ENCODE data around the gene DGKG. TPM values are rescaled to one million over a fixed set of nuclear protein-coding genes. Genes with fewer than 3 reads are reported as not detected.

The DGKG gene
- total RNA-seq, 1 donor from 2014 or later: 0.22 TPM

DNA sequence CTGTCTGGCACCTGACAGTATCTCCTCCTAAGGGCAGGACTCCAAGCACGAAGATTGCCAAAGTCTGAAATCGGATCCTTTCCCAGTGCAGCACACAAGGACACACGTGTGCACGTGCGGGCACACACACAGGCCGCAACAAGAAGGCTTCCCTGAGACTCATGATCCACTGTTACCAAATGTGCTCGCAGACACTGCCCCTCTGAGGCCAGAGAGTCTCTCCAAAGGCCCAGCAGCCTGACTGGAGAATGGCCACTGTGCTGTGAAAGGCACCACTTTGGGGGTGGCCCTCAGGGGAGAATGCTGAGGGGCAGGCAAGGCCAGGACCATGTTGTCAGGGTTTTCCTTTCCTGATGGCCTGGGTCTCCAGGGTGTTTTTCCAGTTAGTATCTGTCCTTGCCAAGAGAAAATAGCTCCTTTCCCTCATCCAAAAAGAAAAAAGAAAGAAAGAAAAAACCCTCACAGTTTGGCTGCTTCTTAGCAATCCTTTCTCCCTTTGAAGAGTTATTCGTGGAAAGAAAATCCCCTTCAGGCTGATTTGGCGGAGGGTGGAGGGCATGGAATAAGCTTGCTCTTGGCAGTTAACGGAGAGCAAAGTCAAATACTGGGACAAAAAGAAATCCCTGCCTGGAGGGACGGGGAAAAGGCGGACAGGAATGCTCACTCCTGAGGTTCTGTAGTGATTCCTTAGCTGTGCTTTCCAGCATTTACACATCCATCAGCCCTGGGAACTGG, 141.0 kb downstream of the DGKG start:
- no peaks in the 10 kb centered on the region for H3K36me3 Mint-ChIP-seq
- Histone ChIP-seq H3K27ac (no peak overlapping the region), H3K4me1 (peaks cover 8% of the 10 kb centered on the region), H3F3A (ENCODE audit: low read depth) (peaks cover 6% of the 10 kb centered on the region), H3K4me2 (no peak overlapping the region), H4K20me1 (ENCODE audit: low read depth) (no peaks in the 10 kb centered on the region), H3K79me2 (ENCODE audit: low read depth) (no peaks in the 10 kb centered on the region), H3K9ac (no peak overlapping the region), H3K36me3 (no peaks in the 10 kb centered on the region), H2AFZ (replicated peaks) (no peak overlapping the region), H3K27me3 (peaks cover 34% of the 10 kb centered on the region), H3K9me3 (ENCODE audit: low read depth) (no peaks in the 10 kb centered on the region), H3K4me3 (no peak overlapping the region)
- peak; percentile 51 for DNase-seq (ENCODE audit: low spot score)
- peak overlapping the region; percentile 92 for H3K27ac Mint-ChIP-seq
- peaks cover 37% of the 10 kb centered on the region for H3K4me1 Mint-ChIP-seq
- H3K4me3 Mint-ChIP-seq: no peak overlapping the region
- no peak for TF ChIP-seq EZH2phosphoT487 (IDR thresholded peaks at IDR 0.05)
- TF ChIP-seq, protein P1, sequence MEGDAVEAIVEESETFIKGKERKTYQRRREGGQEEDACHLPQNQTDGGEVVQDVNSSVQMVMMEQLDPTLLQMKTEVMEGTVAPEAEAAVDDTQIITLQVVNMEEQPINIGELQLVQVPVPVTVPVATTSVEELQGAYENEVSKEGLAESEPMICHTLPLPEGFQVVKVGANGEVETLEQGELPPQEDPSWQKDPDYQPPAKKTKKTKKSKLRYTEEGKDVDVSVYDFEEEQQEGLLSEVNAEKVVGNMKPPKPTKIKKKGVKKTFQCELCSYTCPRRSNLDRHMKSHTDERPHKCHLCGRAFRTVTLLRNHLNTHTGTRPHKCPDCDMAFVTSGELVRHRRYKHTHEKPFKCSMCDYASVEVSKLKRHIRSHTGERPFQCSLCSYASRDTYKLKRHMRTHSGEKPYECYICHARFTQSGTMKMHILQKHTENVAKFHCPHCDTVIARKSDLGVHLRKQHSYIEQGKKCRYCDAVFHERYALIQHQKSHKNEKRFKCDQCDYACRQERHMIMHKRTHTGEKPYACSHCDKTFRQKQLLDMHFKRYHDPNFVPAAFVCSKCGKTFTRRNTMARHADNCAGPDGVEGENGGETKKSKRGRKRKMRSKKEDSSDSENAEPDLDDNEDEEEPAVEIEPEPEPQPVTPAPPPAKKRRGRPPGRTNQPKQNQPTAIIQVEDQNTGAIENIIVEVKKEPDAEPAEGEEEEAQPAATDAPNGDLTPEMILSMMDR (IDR thresholded peaks at IDR 0.05): peak; percentile 31
- H3K9me3 Mint-ChIP-seq: no peaks in the 10 kb centered on the region
- peaks cover 12% of the 10 kb centered on the region for H3K27me3 Mint-ChIP-seq (ENCODE audit: insufficient read depth, low read depth)

DNA sequence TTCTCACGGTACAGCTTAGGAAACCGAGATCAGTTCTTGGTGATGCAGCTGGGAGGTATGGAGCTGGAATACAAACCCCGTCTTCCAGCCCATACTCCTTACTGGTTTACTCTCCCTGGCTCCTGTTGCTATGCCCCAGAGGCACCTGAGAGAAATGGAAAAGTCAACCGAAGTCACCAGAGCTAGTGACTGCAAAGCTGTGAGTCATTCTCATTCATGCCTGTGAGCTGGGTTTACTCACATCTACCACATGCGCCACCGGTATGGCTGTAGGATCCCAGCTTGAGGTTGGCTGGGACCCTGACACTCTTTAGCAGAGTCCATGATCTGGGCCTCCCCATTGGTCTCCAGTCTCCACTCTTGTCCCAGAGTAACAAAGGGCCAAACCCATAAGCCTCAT, 141.7 kb downstream of the DGKG start:
- no peaks in the 10 kb centered on the region for H3K36me3 Mint-ChIP-seq
- Histone ChIP-seq H3K4me3 (no peak overlapping the region), H3K36me3 (no peaks in the 10 kb centered on the region), H3K4me1 (peaks cover 8% of the 10 kb centered on the region), H3K9ac (no peak overlapping the region), H3K9me3 (ENCODE audit: low read depth) (no peaks in the 10 kb centered on the region), H4K20me1 (ENCODE audit: low read depth) (no peaks in the 10 kb centered on the region), H3K79me2 (ENCODE audit: low read depth) (no peaks in the 10 kb centered on the region), H3K27ac (no peak overlapping the region), H2AFZ (replicated peaks) (no peak overlapping the region), H3K27me3 (peaks cover 27% of the 10 kb centered on the region), H3F3A (ENCODE audit: low read depth) (peaks cover 6% of the 10 kb centered on the region), H3K4me2 (no peak overlapping the region)
- H3K27ac Mint-ChIP-seq: peak overlapping the region; percentile 92
- TF ChIP-seq, protein P1 (IDR thresholded peaks at IDR 0.05): no peak
- TF ChIP-seq EZH2 (IDR thresholded peaks at IDR 0.05) (no peak), EZH2phosphoT487 (IDR thresholded peaks at IDR 0.05) (no peak)
- DNase-seq (ENCODE audit: low spot score): no peak
- no peak overlapping the region for H3K4me3 Mint-ChIP-seq
- H3K27me3 Mint-ChIP-seq (ENCODE audit: insufficient read depth, low read depth): peaks cover 9% of the 10 kb centered on the region
- H3K9me3 Mint-ChIP-seq: no peaks in the 10 kb centered on the region
- H3K4me1 Mint-ChIP-seq: peaks cover 37% of the 10 kb centered on the region

DNA sequence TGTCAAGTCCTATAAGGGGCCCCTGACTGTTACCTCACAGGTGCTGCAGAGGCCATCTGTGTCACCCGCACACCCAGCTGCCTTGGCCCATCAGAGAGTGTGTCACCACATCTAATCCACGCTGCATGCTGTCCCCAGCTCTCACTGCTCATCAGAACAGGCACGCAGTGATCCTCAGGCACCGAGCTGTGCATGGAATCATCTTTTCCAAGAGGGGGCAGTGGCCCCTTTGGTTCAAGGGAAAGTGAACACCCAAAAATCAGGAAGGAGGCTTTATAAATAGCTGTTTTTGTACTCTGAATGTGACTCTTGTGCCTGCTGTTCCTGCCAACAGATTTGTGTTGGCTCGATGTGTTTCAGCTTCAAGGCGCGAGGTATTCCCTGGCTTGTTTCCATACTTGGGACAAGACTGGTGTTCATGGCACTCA, 142.8 kb downstream of the DGKG start:
- H3K9me3 ChIP-seq (ENCODE audit: low read depth): no peaks in the 10 kb centered on the region
- TF ChIP-seq, protein P1 (IDR thresholded peaks at IDR 0.05): peak; percentile 21
- TF ChIP-seq EZH2phosphoT487 (IDR thresholded peaks at IDR 0.05): no peak
- Mint-ChIP-seq H3K27ac (no peak overlapping the region), H3K27me3 (ENCODE audit: insufficient read depth, low read depth) (peaks cover 10% of the 10 kb centered on the region), H3K4me3 (no peak overlapping the region), H3K36me3 (no peaks in the 10 kb centered on the region), H3K9me3 (no peaks in the 10 kb centered on the region), H3K4me1 (peaks cover 43% of the 10 kb centered on the region)
- no peaks in the 10 kb centered on the region for H4K20me1 ChIP-seq (ENCODE audit: low read depth)
- H3K4me1 ChIP-seq: peaks cover 8% of the 10 kb centered on the region
- no peaks in the 10 kb centered on the region for H3K36me3 ChIP-seq
- peaks cover 6% of the 10 kb centered on the region for H3F3A ChIP-seq (ENCODE audit: low read depth)
- H3K4me3 ChIP-seq: no peak overlapping the region
- peaks cover 16% of the 10 kb centered on the region for H3K27me3 ChIP-seq
- DNase-seq (ENCODE audit: low spot score): no peak
- no peak overlapping the region for H2AFZ ChIP-seq (replicated peaks)
- no peaks in the 10 kb centered on the region for H3K79me2 ChIP-seq (ENCODE audit: low read depth)
- H3K9ac ChIP-seq: no peak overlapping the region
- no peak overlapping the region for H3K27ac ChIP-seq
- H3K4me2 ChIP-seq: no peak overlapping the region
